Liver (tissue), 3 donors: Measurements from ENCODE around the gene LPXN.

Experiments
- FOXA1 ChIP-seq: IDR thresholded peaks from 2 replicates; pipeline ENCODE4 v1.6.1; 2016; ENCODE audit warnings: antibody characterized with exemption
- JUND ChIP-seq, 2 donors: IDR thresholded peaks; 2 replicates each; pipeline ENCODE4 v1.6.1; 2016; ENCODE audit warnings: antibody characterized with exemption in 2 of 2
- RAD21 ChIP-seq, 2 donors: IDR thresholded peaks; 2 replicates each; pipeline ENCODE4 v1.6.1; 2016; ENCODE audit warnings: antibody characterized with exemption in 2 of 2, mild to moderate bottlenecking in 2 of 2
- SP1 ChIP-seq: IDR thresholded peaks from 2 replicates; pipeline ENCODE4 v1.6.1; 2018; ENCODE audit warnings: antibody characterized with exemption, mild to moderate bottlenecking
- TAF1 ChIP-seq: conservative IDR thresholded peaks from 2 replicates; pipeline ENCODE4 v1.6.1; 2016; ENCODE audit warnings: antibody characterized with exemption, mild to moderate bottlenecking
- TF ChIP-seq, protein P1 (sequence below): IDR thresholded peaks from 2 replicates; pipeline ENCODE4 v1.6.1; 2016; ENCODE audit warnings: antibody characterized with exemption, mild to moderate bottlenecking
- TF ChIP-seq, protein P2 (sequence below): fragments of 150-350 bp; IDR thresholded peaks from 2 replicates; pipeline ENCODE4 v1.5.1; 2017; ENCODE audit warnings: improper control_type of control experiment, low read depth, low read length; ENCODE audit not compliant: missing input control
- TF ChIP-seq, protein P3 (sequence below): IDR thresholded peaks from 2 replicates; pipeline ENCODE4 v1.6.1; 2016; ENCODE audit warnings: antibody characterized with exemption
- donor health status: healthy.
- donor health status: healthy.

DNA sequence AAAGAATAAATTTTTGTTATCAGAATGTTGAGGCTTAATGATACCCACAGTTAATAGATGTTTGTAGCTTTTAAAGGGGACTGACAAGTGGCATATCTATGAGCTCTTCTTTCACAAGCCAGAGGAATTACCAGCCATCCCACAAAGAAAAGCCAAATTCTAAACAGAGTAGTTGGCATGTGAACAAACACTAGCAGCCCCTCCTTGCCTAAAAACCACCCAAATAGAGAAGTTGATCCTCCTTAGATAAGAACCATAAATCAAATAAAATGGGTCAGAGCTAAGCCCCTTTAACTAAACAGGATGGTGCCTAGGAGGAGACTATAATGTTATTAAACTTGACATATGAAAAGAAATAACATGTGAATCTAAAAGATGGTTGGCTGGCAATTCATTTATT, 11.4 kb downstream of the LPXN start:
- TF ChIP-seq, protein P1, sequence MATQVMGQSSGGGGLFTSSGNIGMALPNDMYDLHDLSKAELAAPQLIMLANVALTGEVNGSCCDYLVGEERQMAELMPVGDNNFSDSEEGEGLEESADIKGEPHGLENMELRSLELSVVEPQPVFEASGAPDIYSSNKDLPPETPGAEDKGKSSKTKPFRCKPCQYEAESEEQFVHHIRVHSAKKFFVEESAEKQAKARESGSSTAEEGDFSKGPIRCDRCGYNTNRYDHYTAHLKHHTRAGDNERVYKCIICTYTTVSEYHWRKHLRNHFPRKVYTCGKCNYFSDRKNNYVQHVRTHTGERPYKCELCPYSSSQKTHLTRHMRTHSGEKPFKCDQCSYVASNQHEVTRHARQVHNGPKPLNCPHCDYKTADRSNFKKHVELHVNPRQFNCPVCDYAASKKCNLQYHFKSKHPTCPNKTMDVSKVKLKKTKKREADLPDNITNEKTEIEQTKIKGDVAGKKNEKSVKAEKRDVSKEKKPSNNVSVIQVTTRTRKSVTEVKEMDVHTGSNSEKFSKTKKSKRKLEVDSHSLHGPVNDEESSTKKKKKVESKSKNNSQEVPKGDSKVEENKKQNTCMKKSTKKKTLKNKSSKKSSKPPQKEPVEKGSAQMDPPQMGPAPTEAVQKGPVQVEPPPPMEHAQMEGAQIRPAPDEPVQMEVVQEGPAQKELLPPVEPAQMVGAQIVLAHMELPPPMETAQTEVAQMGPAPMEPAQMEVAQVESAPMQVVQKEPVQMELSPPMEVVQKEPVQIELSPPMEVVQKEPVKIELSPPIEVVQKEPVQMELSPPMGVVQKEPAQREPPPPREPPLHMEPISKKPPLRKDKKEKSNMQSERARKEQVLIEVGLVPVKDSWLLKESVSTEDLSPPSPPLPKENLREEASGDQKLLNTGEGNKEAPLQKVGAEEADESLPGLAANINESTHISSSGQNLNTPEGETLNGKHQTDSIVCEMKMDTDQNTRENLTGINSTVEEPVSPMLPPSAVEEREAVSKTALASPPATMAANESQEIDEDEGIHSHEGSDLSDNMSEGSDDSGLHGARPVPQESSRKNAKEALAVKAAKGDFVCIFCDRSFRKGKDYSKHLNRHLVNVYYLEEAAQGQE: no peak
- TF ChIP-seq, protein P2, sequence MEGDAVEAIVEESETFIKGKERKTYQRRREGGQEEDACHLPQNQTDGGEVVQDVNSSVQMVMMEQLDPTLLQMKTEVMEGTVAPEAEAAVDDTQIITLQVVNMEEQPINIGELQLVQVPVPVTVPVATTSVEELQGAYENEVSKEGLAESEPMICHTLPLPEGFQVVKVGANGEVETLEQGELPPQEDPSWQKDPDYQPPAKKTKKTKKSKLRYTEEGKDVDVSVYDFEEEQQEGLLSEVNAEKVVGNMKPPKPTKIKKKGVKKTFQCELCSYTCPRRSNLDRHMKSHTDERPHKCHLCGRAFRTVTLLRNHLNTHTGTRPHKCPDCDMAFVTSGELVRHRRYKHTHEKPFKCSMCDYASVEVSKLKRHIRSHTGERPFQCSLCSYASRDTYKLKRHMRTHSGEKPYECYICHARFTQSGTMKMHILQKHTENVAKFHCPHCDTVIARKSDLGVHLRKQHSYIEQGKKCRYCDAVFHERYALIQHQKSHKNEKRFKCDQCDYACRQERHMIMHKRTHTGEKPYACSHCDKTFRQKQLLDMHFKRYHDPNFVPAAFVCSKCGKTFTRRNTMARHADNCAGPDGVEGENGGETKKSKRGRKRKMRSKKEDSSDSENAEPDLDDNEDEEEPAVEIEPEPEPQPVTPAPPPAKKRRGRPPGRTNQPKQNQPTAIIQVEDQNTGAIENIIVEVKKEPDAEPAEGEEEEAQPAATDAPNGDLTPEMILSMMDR: no peak
- TF ChIP-seq TAF1: no peak
- TF ChIP-seq, protein P3, sequence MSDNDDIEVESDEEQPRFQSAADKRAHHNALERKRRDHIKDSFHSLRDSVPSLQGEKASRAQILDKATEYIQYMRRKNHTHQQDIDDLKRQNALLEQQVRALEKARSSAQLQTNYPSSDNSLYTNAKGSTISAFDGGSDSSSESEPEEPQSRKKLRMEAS: no peak
- no peak for TF ChIP-seq FOXA1
- no peak for TF ChIP-seq SP1
- TF ChIP-seq RAD21 (IDR thresholded peaks at IDR 0.05): no peak
- TF ChIP-seq JUND (IDR thresholded peaks at IDR 0.05): no peak
